ENCODE data around the gene LDHD.

DNA sequence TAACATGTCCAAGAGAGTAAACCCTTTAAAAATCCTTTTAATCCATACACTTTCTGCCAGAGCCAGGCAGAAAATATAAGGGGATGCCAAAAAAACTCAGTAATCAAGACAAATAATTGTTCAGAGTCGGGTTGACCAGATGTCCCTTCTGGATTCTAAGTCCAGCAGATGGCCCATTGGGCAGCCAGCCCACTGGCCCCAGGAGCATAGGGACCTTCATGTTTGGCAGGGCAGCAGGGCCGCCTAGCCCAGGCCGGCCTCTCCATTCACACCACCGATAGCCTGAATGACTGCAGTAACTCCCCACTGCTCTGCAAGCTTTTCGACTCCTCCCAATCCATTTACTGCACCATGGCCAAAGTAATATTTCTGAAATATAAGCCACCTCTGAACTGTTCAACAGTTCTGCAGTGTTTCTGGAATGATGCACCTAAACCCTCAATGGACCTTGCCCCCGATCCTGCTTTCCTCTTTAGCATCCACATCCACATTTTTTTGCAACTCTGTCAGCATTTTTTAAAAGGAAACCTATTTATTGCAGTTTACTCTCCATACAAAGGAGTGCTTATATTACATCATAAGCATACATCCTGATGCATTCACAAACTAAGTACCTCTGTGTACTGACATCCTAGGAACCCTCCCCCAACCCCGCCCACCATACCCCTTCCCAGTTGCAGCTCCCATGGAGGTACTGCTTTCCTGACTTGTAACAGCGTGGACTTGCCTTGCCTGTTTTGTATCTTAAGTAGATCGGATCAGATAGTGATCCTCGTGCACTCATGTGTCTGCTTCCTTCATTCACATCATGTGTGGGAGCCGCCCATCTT lies 46.4 kb downstream of the LDHD start:
- no peak for TF ChIP-seq POLR2AphosphoS5 (IDR thresholded peaks at IDR 0.05)
- no peak for TF ChIP-seq POLR2A (IDR thresholded peaks at IDR 0.05)
- TF ChIP-seq, protein P1, sequence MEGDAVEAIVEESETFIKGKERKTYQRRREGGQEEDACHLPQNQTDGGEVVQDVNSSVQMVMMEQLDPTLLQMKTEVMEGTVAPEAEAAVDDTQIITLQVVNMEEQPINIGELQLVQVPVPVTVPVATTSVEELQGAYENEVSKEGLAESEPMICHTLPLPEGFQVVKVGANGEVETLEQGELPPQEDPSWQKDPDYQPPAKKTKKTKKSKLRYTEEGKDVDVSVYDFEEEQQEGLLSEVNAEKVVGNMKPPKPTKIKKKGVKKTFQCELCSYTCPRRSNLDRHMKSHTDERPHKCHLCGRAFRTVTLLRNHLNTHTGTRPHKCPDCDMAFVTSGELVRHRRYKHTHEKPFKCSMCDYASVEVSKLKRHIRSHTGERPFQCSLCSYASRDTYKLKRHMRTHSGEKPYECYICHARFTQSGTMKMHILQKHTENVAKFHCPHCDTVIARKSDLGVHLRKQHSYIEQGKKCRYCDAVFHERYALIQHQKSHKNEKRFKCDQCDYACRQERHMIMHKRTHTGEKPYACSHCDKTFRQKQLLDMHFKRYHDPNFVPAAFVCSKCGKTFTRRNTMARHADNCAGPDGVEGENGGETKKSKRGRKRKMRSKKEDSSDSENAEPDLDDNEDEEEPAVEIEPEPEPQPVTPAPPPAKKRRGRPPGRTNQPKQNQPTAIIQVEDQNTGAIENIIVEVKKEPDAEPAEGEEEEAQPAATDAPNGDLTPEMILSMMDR (IDR thresholded peaks at IDR 0.05) = no peak

All from upper lobe of left lung (tissue), 4 donors.